ENCODE data around the gene HPF1.
"Not testable (repeated sequence)": the region's sequence is repeated elsewhere in the genome, so short reads cannot be mapped to it uniquely, and the experiment has no call there.

The HPF1 gene

DNA sequence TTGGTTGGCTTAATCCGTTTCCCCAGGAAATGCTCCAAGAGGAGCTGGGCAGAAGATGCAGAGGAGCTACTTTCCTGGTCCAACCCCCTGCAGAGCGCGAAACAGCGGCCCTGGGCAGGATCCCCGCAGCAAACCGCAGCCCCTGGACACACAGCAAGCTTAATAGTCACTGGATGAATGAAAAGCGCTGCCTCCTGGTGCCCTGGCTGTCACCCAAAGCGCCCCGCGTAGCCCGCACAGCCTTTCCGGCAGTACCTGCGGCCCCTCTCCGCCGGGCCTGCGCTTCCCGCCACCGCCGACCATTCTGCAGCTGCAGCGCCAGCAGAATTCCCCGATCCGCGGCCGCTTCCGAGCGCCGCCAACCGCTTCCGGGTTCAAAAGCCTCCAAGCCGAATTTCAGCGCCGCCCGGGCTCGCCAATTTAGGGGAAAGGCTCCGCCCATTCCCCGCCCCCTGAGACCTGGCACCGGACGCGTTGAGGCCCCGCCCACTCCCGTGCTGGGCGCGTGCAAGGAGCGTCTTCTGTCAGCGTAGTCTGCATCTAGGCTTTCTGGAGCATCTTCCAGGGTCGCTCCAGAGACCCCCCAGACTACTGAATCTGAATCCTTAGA is at the start of gene HPF1:
TSS of gene HPF1 (minus strand) at position 370 of the 610 bp plus-strand sequence. CDS start at position 303, 67 bp downstream.
- peak; percentile 86 to 87 for DNase-seq (ENCODE audit: low read depth in 2 of 2, low spot score in 1 of 2)

DNA sequence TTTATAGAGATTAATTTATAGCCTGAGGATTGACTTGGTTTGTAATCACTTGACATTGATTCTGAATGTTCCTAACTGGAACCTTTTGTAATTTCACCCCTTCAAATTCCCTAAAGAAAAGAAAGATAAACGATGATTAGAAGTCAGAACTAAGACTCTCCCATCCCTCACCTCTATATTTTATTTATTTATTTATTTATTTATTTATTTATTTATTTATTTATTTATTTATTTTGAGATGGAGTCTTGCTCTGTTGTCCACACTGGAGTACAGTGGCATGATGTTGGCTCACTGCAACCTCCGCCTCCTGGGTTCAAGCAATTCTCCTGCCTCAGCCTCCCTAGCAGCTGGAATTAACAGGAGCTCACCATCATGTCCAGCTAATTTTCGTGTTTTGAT is 49.0 kb upstream of the HPF1 start:
- not testable (repeated sequence) for DNase-seq (ENCODE audit: low read depth in 2 of 2, low spot score in 1 of 2)

DNA sequence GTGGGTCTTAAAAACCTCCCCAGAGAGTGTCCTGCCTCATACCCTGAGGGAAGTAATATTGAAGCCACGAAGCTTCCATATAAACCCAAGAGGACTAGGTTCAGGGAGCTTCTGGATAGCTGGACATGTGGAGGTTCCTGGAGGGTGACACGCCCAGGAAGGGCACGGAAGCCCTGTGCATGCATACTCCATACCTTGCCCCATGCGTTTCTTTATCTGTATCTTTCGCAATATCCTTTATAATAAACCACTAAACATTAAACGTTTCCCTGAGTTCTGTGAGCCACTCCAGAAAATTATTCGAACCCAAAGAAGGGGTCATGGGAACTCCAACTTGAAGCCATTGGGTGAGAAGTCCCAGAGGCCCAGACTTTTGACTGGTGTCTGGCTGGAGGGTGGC is 45.7 kb upstream of the HPF1 start:
- no peak for DNase-seq (ENCODE audit: low read depth in 2 of 2, low spot score in 1 of 2)

DNA sequence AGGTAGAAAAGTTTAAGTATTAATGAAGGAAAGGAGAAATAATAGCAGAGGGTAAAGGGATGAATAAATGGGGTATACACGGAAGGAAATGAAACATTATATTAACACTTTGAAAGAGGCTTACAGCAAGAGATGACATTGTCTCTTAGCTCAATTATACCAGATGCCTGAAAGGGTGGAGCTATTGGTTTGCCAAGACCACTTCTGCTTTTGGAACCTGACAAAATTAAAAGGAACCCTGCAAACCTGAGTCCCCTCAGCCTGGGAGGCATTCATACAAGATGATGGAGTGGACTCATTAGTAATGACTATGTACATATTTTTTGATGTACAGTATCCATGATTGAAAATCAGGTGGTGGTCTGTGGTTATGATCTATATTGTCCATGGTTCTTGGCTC is 45.1 kb upstream of the HPF1 start:
- DNase-seq (ENCODE audit: low read depth in 2 of 2, low spot score in 1 of 2) = no peak

DNA sequence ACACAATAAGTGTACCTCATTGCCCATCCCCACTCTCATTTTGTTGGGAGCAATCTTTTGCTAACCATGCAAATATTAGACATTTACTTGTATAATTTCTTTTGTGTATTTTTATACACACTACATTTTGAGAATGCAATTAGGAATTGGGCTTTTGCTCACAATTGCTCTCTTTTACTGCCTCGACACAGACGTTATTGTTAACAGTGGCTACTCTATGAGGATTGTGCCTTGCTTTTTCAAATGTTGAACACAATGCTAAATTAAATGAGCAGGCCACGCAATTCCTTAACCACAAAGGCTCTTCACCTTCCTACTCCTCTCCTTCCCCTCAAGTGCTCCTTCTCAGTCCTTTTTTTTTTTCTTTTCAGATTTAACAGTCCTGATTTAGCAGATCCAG is 42.8 kb upstream of the HPF1 start:
- no peak for DNase-seq (ENCODE audit: low read depth in 2 of 2, low spot score in 1 of 2)

DNA sequence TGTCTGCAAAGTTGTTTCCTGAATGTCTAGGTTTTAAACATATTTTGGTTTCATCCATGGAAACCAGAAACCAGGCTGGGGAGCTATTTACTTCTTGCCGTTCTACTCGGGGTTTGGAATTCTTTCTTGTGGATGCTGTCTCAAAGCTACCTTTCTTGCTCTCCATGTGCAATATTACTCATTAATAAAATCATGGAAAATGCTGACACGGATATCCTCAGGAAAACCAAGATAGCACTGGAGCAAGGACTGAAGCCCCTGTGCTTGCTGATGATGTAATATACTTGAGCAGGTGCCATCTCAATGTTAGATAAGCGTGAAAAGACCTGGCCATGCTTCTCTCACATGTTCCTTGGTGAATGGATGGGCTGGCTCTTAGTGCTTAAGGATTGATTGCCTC is 41.5 kb upstream of the HPF1 start:
- no peak for DNase-seq (ENCODE audit: low read depth in 2 of 2, low spot score in 1 of 2)

DNA sequence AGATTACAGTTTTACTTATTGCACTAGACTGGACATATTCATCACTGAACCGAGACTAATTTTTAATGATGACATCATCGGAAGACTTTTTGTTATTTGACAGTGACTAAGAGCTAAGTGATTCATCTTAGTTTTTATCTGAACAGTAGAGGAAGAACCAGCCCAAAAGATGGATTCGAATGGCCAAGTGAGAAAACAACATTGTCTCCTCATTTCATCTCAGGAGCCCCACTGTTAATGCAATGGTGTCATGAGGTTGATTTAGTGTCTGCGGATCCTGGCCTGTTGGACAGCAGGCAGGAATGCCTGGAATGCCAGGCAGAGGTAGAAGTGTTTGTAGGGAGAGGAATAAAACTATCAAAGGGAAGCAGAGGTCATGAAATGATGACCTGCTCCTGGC is 37.8 kb upstream of the HPF1 start:
- no peak for DNase-seq (ENCODE audit: low read depth in 2 of 2, low spot score in 1 of 2)

DNA sequence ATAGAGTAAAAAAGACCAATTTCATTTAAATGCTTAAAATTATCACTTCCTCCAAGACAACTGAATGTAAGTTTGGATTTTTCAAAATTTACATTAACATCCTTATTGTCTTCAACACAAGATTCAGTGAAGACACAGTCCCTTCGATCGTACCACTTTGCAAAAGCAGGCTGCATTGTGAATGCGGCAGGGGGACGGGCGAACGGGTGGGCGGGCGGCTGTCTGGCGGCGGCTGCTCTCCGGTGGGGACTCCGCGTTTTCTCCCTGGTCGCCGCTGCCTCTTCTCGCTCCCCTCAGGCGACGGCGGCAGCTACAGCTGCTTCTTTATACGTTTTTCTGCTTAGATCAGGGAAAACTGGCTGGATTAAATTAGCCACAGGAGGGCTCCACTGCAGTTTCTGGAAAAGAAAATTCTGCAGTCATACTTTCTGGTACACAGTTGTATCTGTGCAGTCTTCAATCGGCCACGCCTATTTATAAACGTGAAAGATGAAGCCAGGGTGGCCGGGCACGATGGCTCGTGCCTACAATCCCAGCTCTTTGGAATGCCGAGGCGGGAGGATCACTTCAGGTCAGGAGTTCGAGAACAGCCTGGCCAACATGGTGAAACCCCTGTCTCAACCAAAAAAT is 33.9 kb upstream of the HPF1 start:
- DNase-seq (ENCODE audit: low read depth in 2 of 2, low spot score in 1 of 2) = no peak

DNA sequence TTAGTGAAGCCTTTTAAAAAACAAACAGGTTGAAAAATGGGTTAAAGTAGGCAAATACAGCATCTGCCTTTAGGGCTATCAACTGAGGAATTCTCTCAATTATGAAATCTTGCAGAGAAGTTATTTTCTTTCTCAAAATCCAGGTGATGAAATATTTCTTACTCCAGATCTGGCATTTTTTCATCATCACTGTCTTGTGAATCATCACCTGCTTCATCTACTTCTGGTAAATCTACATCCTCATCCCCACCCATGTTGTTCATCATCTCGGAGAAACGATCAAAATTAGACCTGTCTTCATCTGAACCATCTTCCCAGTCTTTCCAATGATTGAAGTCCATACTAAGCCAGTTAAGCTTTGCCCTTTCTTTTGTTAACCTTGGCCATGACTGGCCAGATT is 33.3 kb upstream of the HPF1 start:
- no peak for DNase-seq (ENCODE audit: low read depth in 2 of 2, low spot score in 1 of 2)

DNA sequence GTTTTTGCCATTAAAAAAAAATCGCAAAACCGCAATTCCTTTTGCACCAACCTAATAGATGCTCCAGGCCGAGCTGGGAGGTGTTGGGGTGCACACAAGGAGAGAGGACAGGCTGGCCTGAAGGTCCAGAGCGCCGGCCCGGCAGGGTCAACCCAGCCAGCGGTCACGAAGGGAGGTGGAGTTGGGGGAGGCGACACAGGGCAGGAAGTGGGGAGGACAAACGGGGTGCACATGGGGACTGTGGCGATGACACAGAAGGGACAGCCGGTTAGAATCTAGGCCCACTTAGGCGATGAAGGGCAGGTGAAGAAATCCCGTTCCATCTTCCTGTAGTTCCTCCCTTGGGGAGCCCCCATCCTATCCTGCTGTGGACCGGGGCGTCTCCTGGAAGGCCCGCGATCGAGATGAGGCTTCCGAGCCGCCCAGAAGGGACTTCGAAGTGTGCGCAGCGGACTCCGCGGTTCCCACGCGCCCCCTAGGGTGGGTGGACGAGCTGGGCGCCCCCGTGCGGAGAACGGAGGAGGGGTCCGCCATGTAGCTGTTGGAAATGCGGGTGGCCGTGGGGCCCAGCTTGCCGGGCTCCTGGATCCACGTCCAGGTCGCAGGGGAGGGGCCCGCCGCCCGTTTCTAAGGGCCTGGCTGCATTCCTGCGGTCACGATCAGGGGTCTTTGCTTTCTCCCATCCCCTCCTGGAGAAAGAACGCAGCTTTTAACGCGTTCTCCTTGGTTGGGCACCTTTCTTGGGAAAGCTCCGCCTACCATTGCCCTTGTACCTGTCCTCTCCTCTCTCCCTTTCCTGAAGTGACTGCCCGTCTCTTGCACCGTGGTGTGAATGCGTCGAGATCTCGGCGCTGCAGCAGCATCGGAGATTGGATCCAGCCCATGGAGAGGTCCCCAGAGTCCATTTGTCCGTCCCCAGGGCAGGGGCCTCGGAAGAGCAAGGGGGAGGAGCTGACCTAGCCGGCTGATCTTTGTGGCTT is 17.0 kb upstream of the HPF1 start:
- DNase-seq (ENCODE audit: low read depth in 2 of 2, low spot score in 1 of 2) = peak in 1 of 2 donors; percentile 21

DNA sequence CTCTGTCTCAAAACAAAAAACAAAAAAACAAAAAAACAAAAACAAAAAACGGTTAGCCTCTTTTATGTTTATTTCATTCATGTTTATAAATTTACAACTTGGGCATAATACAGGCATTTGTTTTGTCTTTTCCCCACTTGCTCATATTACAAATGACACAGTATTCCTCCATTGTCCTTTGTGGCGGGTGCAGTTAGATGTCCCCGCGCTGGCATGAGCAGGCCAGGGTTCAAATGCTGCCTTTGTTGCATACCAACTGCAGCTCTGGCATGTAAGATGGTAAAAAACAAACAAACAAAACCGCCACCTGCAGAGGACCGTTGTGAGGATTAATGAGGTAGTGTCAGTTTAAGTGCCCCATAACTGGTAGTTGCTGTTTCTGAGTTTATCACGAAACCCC is 16.1 kb upstream of the HPF1 start:
- DNase-seq (ENCODE audit: low read depth in 2 of 2, low spot score in 1 of 2) = no peak

DNA sequence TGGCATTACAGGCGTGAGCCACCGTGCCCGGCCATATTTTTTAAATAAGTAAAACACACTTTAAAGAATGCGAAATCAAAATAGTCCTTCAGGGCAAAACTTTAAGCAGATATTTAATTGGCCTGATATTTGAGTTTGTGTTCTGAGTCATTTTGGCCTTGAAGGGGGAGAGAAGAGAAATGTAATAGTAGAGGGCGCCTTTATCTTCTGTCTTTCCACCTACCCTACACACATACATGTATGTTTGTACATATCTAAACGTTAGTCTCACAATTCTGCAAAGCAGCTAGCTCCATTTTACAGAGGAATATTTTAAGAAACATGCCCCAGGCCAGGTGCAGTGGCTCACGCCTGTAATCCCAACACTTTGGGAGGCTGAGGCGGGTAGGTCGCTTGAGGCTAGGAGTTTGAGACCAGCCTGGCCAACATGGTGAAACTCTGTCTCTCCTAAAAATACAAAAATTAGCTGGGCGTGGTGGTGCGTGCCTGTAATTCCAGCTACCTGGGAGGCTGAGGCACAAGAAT is 13.9 kb upstream of the HPF1 start:
- not testable (repeated sequence) for DNase-seq (ENCODE audit: low read depth in 2 of 2, low spot score in 1 of 2)

DNA sequence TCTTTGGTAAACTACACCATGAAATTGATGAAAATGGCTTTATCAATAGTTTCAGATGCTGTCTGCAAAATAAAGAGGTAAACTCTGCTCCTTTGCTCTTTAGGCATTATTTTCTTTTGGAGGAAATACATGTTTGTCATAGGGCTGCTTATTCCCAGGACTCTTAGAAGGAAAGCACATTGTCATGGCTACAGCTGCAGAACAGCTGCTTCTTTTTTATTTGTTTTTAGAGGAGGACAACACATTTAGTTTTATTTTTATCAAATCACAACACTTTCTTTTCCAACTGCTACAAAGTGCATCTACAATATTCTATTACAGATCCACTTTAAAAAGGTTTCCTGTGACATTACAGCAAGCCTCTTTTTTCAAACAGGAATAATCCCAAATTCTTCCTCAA is 12.7 kb upstream of the HPF1 start:
- no peak for DNase-seq (ENCODE audit: low read depth in 2 of 2, low spot score in 1 of 2)

DNA sequence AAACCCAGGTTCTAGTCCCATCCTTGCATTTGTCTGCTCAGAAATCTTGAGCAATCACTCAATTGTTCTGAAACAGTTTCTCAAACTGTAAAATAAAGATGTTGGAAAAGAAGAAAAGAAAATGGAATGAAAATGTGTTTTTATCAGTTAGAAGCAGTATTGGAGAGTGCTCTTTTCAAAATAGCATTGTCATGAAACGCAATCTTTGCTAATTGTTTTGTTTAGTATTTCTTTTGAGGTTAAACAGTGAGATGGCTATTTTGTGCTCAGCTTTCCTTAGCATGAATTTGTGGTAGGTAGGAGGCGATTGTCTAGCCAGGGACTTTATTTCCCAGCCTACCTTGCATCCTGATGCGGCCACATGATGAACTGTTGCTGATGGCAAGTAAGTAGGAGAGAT is 10.6 kb upstream of the HPF1 start:
- no peak for DNase-seq (ENCODE audit: low read depth in 2 of 2, low spot score in 1 of 2)

DNA sequence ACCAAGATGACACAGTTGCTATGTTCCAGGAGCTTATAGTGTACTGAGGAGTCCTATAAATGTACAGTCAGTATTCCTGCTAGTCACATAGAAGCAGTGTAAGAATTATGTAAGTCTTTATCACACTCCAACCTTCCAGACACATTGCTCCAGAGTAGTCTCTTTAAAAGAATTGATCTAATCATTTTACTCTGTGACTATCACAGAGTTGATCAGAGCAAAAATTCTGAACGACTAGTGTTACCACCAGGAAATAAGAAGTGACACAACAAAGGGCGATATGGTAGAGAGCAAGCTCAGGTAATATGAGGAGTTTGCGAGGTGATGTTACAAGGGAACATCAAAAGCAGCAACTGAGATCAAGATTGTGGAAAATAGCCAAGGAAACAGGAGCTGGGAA is 9.0 kb upstream of the HPF1 start:
- DNase-seq (ENCODE audit: low read depth in 2 of 2, low spot score in 1 of 2) = no peak

DNA sequence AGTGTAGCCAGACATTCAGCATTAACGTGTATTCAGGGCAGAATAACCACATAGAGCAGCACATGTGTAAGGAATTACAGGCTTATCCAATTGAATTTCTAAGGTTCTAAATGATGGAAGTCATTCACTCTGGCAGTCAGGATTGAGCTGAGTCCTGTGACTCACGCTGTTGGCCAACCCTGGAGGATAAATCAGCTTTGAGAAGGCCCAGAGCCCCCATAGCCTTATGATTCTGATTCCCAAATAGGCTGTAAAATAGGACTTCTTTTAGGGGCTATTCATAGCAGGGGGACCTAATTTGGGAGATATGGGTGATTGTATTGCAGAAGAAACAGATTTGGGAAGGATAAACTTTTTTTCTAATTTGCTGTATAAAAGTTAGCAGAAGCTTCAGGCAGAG is 8.1 kb upstream of the HPF1 start:
- DNase-seq (ENCODE audit: low read depth in 2 of 2, low spot score in 1 of 2) = no peak

DNA sequence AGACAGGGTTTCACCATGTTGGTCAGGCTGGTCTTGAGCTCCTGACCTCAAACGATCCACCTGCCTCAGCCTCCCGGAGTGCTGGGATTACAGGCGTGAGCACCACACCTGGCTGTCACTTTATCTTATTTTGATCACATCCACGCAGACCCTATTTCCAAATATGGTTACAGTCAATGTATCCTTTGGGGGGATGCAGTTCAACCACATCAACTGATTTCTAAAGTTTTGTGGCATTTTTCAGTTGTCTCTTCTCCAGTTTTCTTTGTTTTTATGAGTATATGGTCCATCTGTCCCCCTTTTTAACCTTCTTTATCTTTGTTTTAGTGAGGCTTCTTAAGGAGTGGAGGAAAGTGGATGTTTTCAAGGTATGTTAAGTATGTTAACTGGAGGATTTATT is 4.1 kb upstream of the HPF1 start:
- no peak for DNase-seq (ENCODE audit: low read depth in 2 of 2, low spot score in 1 of 2)

DNA sequence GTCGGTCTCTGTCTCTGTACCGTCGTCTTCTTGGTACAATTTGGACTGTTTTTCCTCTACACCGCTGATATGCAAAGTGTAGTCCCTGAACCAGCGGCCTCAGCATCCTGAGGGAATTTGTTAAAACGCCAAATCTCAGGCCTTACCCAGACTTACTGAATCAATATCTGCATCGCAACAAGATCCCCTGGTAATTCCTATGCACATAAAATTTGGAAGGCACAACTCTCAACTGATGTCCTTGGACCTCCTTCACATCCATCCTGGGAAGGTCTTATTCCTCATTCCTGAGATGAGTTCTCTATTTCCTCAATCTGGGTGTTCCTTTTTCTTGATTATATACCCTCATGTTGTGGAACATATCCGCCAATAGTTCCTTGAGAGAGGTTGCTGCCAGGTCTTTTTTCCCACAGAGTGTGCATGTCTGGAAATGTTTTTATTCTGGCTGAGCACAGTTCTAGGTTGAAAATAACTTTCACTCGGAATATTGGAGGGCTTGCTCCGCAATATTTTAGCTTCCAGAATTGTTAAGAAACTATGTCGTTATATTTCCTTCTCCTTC is 738 bp upstream of the HPF1 start:
- no peak for DNase-seq (ENCODE audit: low read depth in 2 of 2, low spot score in 1 of 2)

DNA sequence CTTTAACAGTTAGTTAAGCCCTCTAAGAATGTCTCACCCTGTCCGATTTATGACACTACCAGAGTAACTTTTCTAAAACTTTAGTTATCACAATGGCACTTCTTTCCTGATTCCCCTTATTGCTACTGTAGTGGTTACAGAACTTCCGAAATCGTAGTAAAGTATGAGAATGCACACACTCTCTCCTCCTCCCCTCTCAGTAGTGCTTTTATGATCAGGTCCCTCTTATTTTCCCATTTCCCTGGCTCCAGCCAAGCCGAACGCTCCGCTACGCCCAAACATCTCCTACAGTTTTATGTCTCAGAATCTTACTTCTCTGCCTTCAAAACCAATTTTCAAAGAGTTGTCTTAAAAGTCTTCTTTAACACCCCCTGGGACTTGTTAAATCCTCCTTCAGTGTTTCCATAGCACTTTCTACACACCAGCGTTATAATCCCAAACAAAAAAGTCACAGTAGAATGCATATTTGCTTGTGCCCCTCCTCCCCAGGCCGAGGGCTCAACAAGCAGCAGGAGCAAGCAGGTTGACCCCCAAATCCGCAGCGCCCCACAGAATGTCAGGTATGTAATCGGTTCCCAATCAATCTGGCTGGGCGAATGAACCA is 671 bp downstream of the HPF1 start:
- no peak for DNase-seq (ENCODE audit: low read depth in 2 of 2, low spot score in 1 of 2)

DNA sequence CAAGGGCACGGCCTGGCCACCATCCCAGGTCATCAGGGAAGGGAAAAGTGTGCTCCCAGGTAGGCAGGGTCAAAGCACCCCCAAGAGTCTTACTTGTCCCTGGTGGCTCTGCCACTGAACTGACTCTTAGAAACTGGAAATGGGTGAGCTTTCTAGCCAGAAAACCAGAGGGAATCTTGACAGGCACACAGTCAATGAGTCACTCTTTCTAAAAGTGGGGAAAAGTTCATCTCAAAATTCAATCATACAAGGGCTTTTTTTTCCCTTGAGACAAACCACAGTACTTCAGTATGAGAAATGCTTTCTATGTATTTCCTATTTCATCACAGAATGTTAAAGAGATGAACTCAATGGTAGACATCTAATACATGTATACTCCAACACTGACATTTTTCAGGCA is 12.5 kb downstream of the HPF1 start:
- no peak for DNase-seq (ENCODE audit: low read depth in 2 of 2, low spot score in 1 of 2)

DNA sequence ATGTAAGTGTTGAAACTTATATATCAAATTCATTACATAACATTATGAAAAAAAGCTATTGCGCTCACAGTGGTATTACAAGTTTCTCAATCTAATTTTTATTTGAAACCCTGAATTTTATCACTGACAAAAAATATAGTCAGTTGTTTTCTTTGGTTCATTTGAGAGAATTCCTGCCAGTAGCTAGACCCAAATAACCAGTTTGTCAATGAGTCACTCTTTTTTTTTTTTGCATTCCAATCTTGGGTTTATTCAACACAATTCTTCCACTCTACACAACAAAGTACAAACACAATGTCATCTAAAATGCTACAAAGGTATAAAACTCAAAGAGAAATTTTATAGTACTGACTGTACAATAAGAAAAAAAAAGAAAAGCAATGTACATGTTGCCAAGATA is 13.1 kb downstream of the HPF1 start:
- DNase-seq (ENCODE audit: low read depth in 2 of 2, low spot score in 1 of 2) = no peak
